Measurements from ENCODE around the gene MACROD2. TPM values are rescaled to one million over a fixed set of nuclear protein-coding genes. Genes with fewer than 3 reads are reported as not detected.

Gene MACROD2
- total and polyA plus RNA-seq, 2 of the 4 experiments (the other 2 are of a cell fraction): not detected

- H4K8ac ChIP-seq (ENCODE audit: low read depth in 2 of 2, low read length in 2 of 2): no peak overlapping the region
- no peak overlapping the region for H4K5ac ChIP-seq (ENCODE audit: low read depth, low read length)
- intact Hi-C loops (cut with micrococcal nuclease): no loop called here
- H3K36me3 ChIP-seq (ENCODE audit: control insufficient read depth, insufficient read depth, low read length): no peaks in the 10 kb centered on the region
- dilution Hi-C loops (cut with HindIII; ENCODE audit: low sequenced_read_pairs, unreplicated experiment): no loop called here
- in situ Hi-C loops (cut with MboI; ENCODE audit: low sequenced_read_pairs): no loop called here
- no peak overlapping the region for H3K4me3 ChIP-seq (ENCODE audit: insufficient read depth, low read depth, low read length)
- no peak overlapping the region for H3K23ac ChIP-seq (ENCODE audit: low read depth, low read length)
- no peak overlapping the region for H4K91ac ChIP-seq (ENCODE audit: insufficient read depth, low read depth, low read length)
- H2AFZ ChIP-seq (replicated peaks; ENCODE audit: low read length, poor library complexity): no peak overlapping the region
- H3K4me2 ChIP-seq (ENCODE audit: low read depth, low read length): no peak overlapping the region
- DNase-seq (no peak), ATAC-seq (ENCODE audit: low read depth) (no peak)
- H3K4ac ChIP-seq (ENCODE audit: low read depth, low read length): no peak overlapping the region
- H4K20me1 ChIP-seq (ENCODE audit: insufficient read depth, low read length): no peaks in the 10 kb centered on the region
- no peak overlapping the region for H3K18ac ChIP-seq (ENCODE audit: low read depth, low read length)
- 50% methylated on average over 1 of the region's 6 CpGs; no CpG with 5 or more reads in 1 of the 2 experiments for WGBS, 2 experiments (ENCODE audit: extremely low coverage in 2 of 2, insufficient read length in 1 of 2)
- H3K9ac ChIP-seq (ENCODE audit: low read depth, low read length): no peak overlapping the region
- no peak overlapping the region for H3K14ac ChIP-seq (replicated peaks; ENCODE audit: low read depth, low read length)
- H2AK5ac ChIP-seq (ENCODE audit: low read depth, low read length): no peak overlapping the region
- H2BK5ac ChIP-seq (ENCODE audit: low read depth, low read length, poor library complexity, severe bottlenecking): no peak overlapping the region
- ChIA-PET POLR2A (ENCODE audit: unreplicated experiment) (interaction anchor here (0.6 kb wide), 1 partner anchor 67 kb away, joined by 5 read pairs; no protein-coding TSS in a partner anchor), CTCF (no interaction called here)
- H3K9me1 ChIP-seq (ENCODE audit: insufficient read depth, low read length): no peaks in the 10 kb centered on the region
- H2AK9ac ChIP-seq (replicated peaks; ENCODE audit: low read depth, low read length, poor library complexity): no peak overlapping the region
- H3K79me1 ChIP-seq (ENCODE audit: low read depth in 1 of 2, low read length in 2 of 2): no peaks in the 10 kb centered on the region
- TF ChIP-seq RCOR1 (IDR thresholded peaks at IDR 0.05; ENCODE audit: insufficient replicate concordance, low read length): no peak
- no peak for TF ChIP-seq RFX5 (IDR thresholded peaks at IDR 0.05; ENCODE audit: low read depth, low read length)
- H3K27me3 ChIP-seq (ENCODE audit: control insufficient read depth, insufficient read depth, low read length): no peaks in the 10 kb centered on the region
- H3K4me1 ChIP-seq (ENCODE audit: control insufficient read depth, insufficient read depth, low read length): no peaks in the 10 kb centered on the region
- H2BK120ac ChIP-seq (ENCODE audit: low read depth, low read length): no peak overlapping the region
- no peak overlapping the region for H3K27ac ChIP-seq (ENCODE audit: insufficient read depth, low read length)
- no TSS peak for BruUV-seq (replicated peaks)
- peaks cover 10% of the 10 kb centered on the region for H3K9me3 ChIP-seq (ENCODE audit: control insufficient read depth, insufficient read depth, low read length)
- H2BK15ac ChIP-seq (ENCODE audit: low read depth, low read length): no peak overlapping the region
- H2BK20ac ChIP-seq (ENCODE audit: low read depth, low read length): no peak overlapping the region
- no peak overlapping the region for H3K56ac ChIP-seq (ENCODE audit: extremely low read depth, insufficient read depth, low read length)
These were observed 1224.8 kb downstream of the MACROD2 start for GRCh38 chr20:15220009-15220656.

All from IMR-90 (cell line).